HepG2 (cell line): ENCODE measurements around the gene UBE3B. TPM values are rescaled to one million over a fixed set of nuclear protein-coding genes. Genes with fewer than 3 reads are reported as not detected.

ENCODE experiments used
- ATAC-seq: fragments of 200-7000 bp; cut with Tn5 transposase; 3 replicates; pipeline ENCODE4 v1.9.1; 2020; ENCODE audit warnings: mild to moderate bottlenecking, moderate library complexity
- BruUV-seq: library from RNA; stranded (reverse); fragments of 400-500 nt; replicated peaks from 2 replicates; lab custom pipeline; 2021; lab: Mats Ljungman, UMichigan
- CTCF ChIA-PET: fragments of 300-600 bp; formaldehyde crosslinking; extraction: SDS; loops from one replicate; lab custom pipeline; 2021; ENCODE audit warnings: low total read pairs, inconsistent platforms, low intra/inter-chr PET ratio; lab: Yijun Ruan, JAX
- POLR2A ChIA-PET: fragments of 350-600 bp; sonication (Branson Sonifier 250); formaldehyde crosslinking; loops from one replicate; lab custom pipeline; 2020; ENCODE audit warnings: antibody characterized with exemption, inconsistent platforms; lab: Yijun Ruan, JAX
- DNase-seq: peaks from one replicate; pipeline ENCODE4 v3.0.0-alpha.2; 2015; ENCODE audit warnings: low spot score
- FAIRE-seq: peaks from 3 replicates; lab custom pipeline; 2011; peaks lifted over from hg19 to GRCh38; lab: Jason Lieb, UNC
- H2AFZ ChIP-seq: one replicate; pipeline ENCODE4 v1.6.1; 2011; ENCODE audit warnings: low read length, inconsistent platforms
- H3K27ac ChIP-seq: fragments of 300-600 bp; 3 replicates; pipeline ENCODE4 v1.8.0; 2011; ENCODE audit warnings: mixed run types, mild to moderate bottlenecking, mixed read lengths, low read length, inconsistent platforms; ENCODE audit not compliant: insufficient read depth; ENCODE audit errors: extremely low read length
- H3K27me3 ChIP-seq, 2 experiments: fragments of 200-600 bp in 1 of 2; 2 replicates in 1 of 2; 3 replicates in 1 of 2; pipeline versions ENCODE4 v1.6.0 to v1.8.0; 2011; ENCODE audit warnings: low read length in 2 of 2, mild to moderate bottlenecking in 2 of 2, moderate library complexity in 2 of 2, inconsistent platforms in 1 of 2; ENCODE audit not compliant: insufficient read depth in 2 of 2, control insufficient read depth in 1 of 2
- H3K36me3 ChIP-seq, 2 experiments: fragments of 200-600 bp in 1 of 2; replicated peaks in 1 of 2; 2 replicates in 1 of 2; 3 replicates in 1 of 2; pipeline versions ENCODE4 v1.5.1 to v1.8.0; 2011; ENCODE audit warnings: low read length in 2 of 2, inconsistent platforms in 1 of 2; ENCODE audit not compliant: insufficient read depth in 2 of 2, control insufficient read depth in 1 of 2
- H3K4me1 ChIP-seq: 2 replicates; pipeline ENCODE4 v1.5.1; 2012; ENCODE audit warnings: low read length, inconsistent platforms; ENCODE audit not compliant: insufficient read depth
- H3K4me2 ChIP-seq: 2 replicates; pipeline ENCODE4 v1.6.0; 2011; ENCODE audit warnings: low read depth, low read length, inconsistent platforms
- H3K4me3 ChIP-seq, 3 experiments: fragments of 200-600 bp in 1 of 3; sonication (generic), shearing (Covaris generic) in 1 of 3; replicated peaks in 1 of 3; 2 replicates each; pipeline ENCODE4 v1.5.1; 2011 to 2016; ENCODE audit warnings: low read length in 3 of 3, inconsistent platforms in 2 of 3, low read depth in 2 of 3, mild to moderate bottlenecking in 2 of 3, control low read depth in 1 of 3, mixed read lengths in 1 of 3; ENCODE audit not compliant: insufficient read depth in 1 of 3
- H3K79me2 ChIP-seq: one replicate; pipeline ENCODE4 v1.6.1; 2011; ENCODE audit warnings: low read length, inconsistent platforms; ENCODE audit not compliant: insufficient read depth
- H3K9ac ChIP-seq: 2 replicates; pipeline ENCODE4 v1.6.0; 2011; ENCODE audit warnings: mild to moderate bottlenecking, low read depth, low read length, inconsistent platforms; ENCODE audit not compliant: insufficient read depth
- H3K9me3 ChIP-seq: 2 replicates; pipeline ENCODE4 v1.5.1; 2012; ENCODE audit warnings: mild to moderate bottlenecking, low read length
- H4K20me1 ChIP-seq: 2 replicates; pipeline ENCODE4 v1.6.0; 2011; ENCODE audit warnings: inconsistent platforms, mild to moderate bottlenecking, low read length, moderate library complexity; ENCODE audit not compliant: insufficient read depth
- ATM ChIP-seq: fragments of 450-650 bp; IDR thresholded peaks from 2 replicates; pipeline ENCODE4 v1.7.1; 2017; ENCODE audit warnings: mild to moderate bottlenecking, borderline replicate concordance
- ELF3 ChIP-seq: IDR thresholded peaks from 2 replicates; pipeline ENCODE4 v1.6.1; 2016; ENCODE audit warnings: missing genetic modification reagents, missing compliant biosample characterization
- FOXP1 ChIP-seq, 2 experiments: fragments of 450-650 bp in 1 of 2; IDR thresholded peaks; 2 replicates each; pipeline ENCODE4 v1.6.1; 2017 to 2018; ENCODE audit warnings: antibody characterized with exemption in 1 of 2
- HNF4G ChIP-seq, 2 experiments: sonication (generic) in 1 of 2; formaldehyde crosslinking in 1 of 2; IDR thresholded peaks; 2 replicates each; pipeline versions ENCODE4 v1.4.0 to v1.6.1; 2011 to 2020; ENCODE audit warnings: borderline replicate concordance in 2 of 2, low read depth in 2 of 2, mild to moderate bottlenecking in 2 of 2, low read length in 1 of 2, missing genetic modification reagents in 1 of 2, moderate library complexity in 1 of 2
- KLF9 ChIP-seq: IDR thresholded peaks from 2 replicates; pipeline ENCODE4 v1.6.1; 2016; ENCODE audit warnings: low read depth
- KMT2B ChIP-seq: IDR thresholded peaks from 2 replicates; pipeline ENCODE4 v1.6.1; 2016; ENCODE audit warnings: missing genetic modification reagents, missing compliant biosample characterization
- NFYC ChIP-seq: IDR thresholded peaks from 2 replicates; pipeline ENCODE4 v1.6.1; 2016; ENCODE audit warnings: missing genetic modification reagents, missing compliant biosample characterization
- PITX1 ChIP-seq: sonication (generic); formaldehyde crosslinking; IDR thresholded peaks from 2 replicates; pipeline ENCODE4 v1.5.1; 2020; ENCODE audit warnings: mild to moderate bottlenecking, missing genetic modification reagents
- PRMT3 ChIP-seq: sonication (generic); formaldehyde crosslinking; IDR thresholded peaks from 2 replicates; pipeline ENCODE4 v1.8.1; 2022; ENCODE audit warnings: low read depth, mild to moderate bottlenecking, moderate library complexity, missing genetic modification reagents, borderline replicate concordance
- SMC3 ChIP-seq: IDR thresholded peaks from 2 replicates; pipeline ENCODE4 v1.6.1; 2011; ENCODE audit warnings: low read length, improper control_type of control experiment
- ZFP62 ChIP-seq: sonication (generic); formaldehyde crosslinking; IDR thresholded peaks from 2 replicates; pipeline ENCODE4 v1.4.0; 2020; ENCODE audit warnings: missing genetic modification reagents
- ZNF136 ChIP-seq: sonication (generic); formaldehyde crosslinking; IDR thresholded peaks from 2 replicates; pipeline ENCODE4 v1.8.1; 2022; ENCODE audit warnings: low read depth, mild to moderate bottlenecking, moderate library complexity, missing genetic modification reagents
- ZNF329 ChIP-seq: sonication (generic); formaldehyde crosslinking; IDR thresholded peaks from 2 replicates; pipeline ENCODE4 v1.9.0; 2021; ENCODE audit warnings: low read depth, mild to moderate bottlenecking, missing genetic modification reagents
- ZNF724P ChIP-seq: sonication (generic); formaldehyde crosslinking; IDR thresholded peaks from 2 replicates; pipeline ENCODE4 v1.8.0; 2022; ENCODE audit warnings: missing genetic modification reagents, borderline replicate concordance
- ZNF766 ChIP-seq: sonication (generic); formaldehyde crosslinking; IDR thresholded peaks from 2 replicates; pipeline ENCODE4 v1.5.0; 2020; ENCODE audit warnings: missing genetic modification reagents, borderline replicate concordance
- WGBS: methylation state at CpG from one replicate; pipeline ENCODE4 v1.1.6; 2017; ENCODE audit warnings: low lambda C conversion rate; 5-methylcytosine and 5-hydroxymethylcytosine counted together
- in situ Hi-C: cut with HindIII; loops from 2 replicates; pipeline ENCODE4 v1.10.0; 2017; ENCODE audit warnings: low pct_unique_long_range_greater_than_20kb; ENCODE audit not compliant: extremely low pct_ligation_motif_present
- intact Hi-C: fragments of 100-400 bp; cut with micrococcal nuclease; formaldehyde crosslinking; loops from one replicate; pipeline ENCODE4 v1.10.0; 2022; ENCODE audit not compliant: unreplicated experiment
- polyA plus RNA-seq, 8 experiments: library from polyadenylated mRNA; depleted of rRNA in 3 of 8; stranded (reverse) in 7 of 8; unstranded in 1 of 8; fragments of >200 nt; fragmentation: Illumina TruSeq in 4 of 8; extraction: Trizol in 4 of 8; gene quantifications; 2 replicates each; pipeline versions ENCODE4 v1.2.1 to v1.2.3, GENCODE V29; 2011 to 2016; ENCODE audit warnings: low read depth in 4 of 8, missing spikeins in 1 of 8, mixed read lengths in 1 of 8; ENCODE audit not compliant: insufficient read depth in 1 of 8
- total RNA-seq, 5 experiments: library from RNA; depleted of rRNA; stranded (reverse); fragments of >200 nt; fragmentation: Illumina TruSeq; extraction: Trizol; gene quantifications; 2 replicates each; pipeline ENCODE4 v1.2.3, GENCODE V29; 2016; ENCODE audit warnings: low read depth in 1 of 5
- TF ChIP-seq, protein P1 (sequence below): sonication (generic); formaldehyde crosslinking; conservative IDR thresholded peaks from 2 replicates; pipeline ENCODE4 v1.5.0; 2020; ENCODE audit warnings: missing genetic modification reagents
- TF ChIP-seq, protein P2 (sequence below): sonication (generic); formaldehyde crosslinking; IDR thresholded peaks from 2 replicates; pipeline ENCODE4 v1.4.0; 2020; ENCODE audit warnings: missing genetic modification reagents; ENCODE audit errors: not compliant biosample characterization

The UBE3B gene
- total and polyA plus RNA-seq, 2 of the 13 experiments (the other 11 are each of a cell fraction or from before 2014, with no cell fraction given), result 22.7 to 25.3 TPM

DNA sequence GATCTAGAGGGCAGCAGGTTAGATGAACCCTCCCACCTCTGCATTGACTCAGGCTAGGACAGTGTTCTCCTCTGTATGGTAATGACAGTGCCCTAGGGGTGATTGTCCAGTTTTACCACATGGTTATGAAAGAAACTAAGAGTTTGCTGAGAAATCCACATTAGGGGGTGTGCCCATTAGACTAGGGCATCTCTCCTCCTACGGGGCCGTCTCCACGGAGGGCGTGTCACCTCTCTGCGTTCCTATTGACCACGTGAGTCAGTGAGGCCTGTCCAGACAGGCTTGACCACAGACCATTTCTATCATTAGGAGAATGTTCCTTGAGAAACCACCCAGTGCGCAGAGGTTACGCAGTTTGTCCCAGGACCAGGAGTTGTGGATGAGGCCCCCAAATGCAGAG lies 104.4 kb downstream of the UBE3B start:
- ATAC-seq, result no peak
- H3K4me1 ChIP-seq, result peaks cover 46% of the 10 kb centered on the region
- BruUV-seq, result no TSS peak
- no peak overlapping the region for H2AFZ ChIP-seq
- H3K9ac ChIP-seq, result no peak overlapping the region
- intact Hi-C loops (no loop called here), in situ Hi-C loops (no loop called here)
- FAIRE-seq, result no peak
- DNase-seq, result no peak
- H3K4me2 ChIP-seq, result no peak overlapping the region
- no peaks in the 10 kb centered on the region for H3K27me3 ChIP-seq
- no peak overlapping the region for H3K4me3 ChIP-seq
- H3K27ac ChIP-seq, result no peak overlapping the region
- H4K20me1 ChIP-seq, result no peaks in the 10 kb centered on the region
- H3K36me3 ChIP-seq, result peaks cover 16 to 61% of the 10 kb centered on the region in 2 experiments
- CTCF ChIA-PET, result no interaction called here
- no peaks in the 10 kb centered on the region for H3K9me3 ChIP-seq
- peaks cover 3% of the 10 kb centered on the region for H3K79me2 ChIP-seq
- POLR2A ChIA-PET, result no interaction called here
- 98% methylated on average over 8 of the region's 8 CpGs for WGBS
- TF ChIP-seq FOXP1 (IDR thresholded peaks at IDR 0.05) (no peak), FOXP1 (CRISPR knock-in tag; IDR thresholded peaks at IDR 0.05) (no peak), PITX1 (CRISPR knock-in tag) (no peak), ZFP62 (CRISPR knock-in tag) (no peak), ATM (no peak), ZNF724P (no peak), NFYC (no peak), KLF9 (CRISPR knock-in tag) (no peak), ZNF136 (no peak), ZNF329 (CRISPR knock-in tag) (no peak), KMT2B (no peak), PRMT3 (no peak), ELF3 (CRISPR knock-in tag) (no peak), ZNF766 (CRISPR knock-in tag) (no peak), HNF4G (IDR thresholded peaks at IDR 0.05; ENCODE audit: borderline replicate concordance, low read depth, low read length) (no peak), HNF4G (CRISPR knock-in tag; IDR thresholded peaks at IDR 0.05; ENCODE audit: borderline replicate concordance, low read depth) (no peak), SMC3 (no peak)
- TF ChIP-seq, protein P1, sequence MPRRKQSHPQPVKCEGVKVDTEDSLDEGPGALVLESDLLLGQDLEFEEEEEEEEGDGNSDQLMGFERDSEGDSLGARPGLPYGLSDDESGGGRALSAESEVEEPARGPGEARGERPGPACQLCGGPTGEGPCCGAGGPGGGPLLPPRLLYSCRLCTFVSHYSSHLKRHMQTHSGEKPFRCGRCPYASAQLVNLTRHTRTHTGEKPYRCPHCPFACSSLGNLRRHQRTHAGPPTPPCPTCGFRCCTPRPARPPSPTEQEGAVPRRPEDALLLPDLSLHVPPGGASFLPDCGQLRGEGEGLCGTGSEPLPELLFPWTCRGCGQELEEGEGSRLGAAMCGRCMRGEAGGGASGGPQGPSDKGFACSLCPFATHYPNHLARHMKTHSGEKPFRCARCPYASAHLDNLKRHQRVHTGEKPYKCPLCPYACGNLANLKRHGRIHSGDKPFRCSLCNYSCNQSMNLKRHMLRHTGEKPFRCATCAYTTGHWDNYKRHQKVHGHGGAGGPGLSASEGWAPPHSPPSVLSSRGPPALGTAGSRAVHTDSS, result no peak
- TF ChIP-seq, protein P2, sequence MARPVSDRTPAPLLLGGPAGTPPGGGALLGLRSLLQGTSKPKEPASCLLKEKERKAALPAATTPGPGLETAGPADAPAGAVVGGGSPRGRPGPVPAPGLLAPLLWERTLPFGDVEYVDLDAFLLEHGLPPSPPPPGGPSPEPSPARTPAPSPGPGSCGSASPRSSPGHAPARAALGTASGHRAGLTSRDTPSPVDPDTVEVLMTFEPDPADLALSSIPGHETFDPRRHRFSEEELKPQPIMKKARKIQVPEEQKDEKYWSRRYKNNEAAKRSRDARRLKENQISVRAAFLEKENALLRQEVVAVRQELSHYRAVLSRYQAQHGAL, result no peak
